ENCODE data around the gene CBR3.

GRCh38 chr21:36186506-36187399 lies 51.9 kb downstream of the CBR3 start:
- TF ChIP-seq YY1 (IDR thresholded peaks at IDR 0.05; ENCODE audit: low read depth) (no peak), POLR2AphosphoS5 (IDR thresholded peaks at IDR 0.05; ENCODE audit: low read depth, low read length) (no peak), EP300 (IDR thresholded peaks at IDR 0.05; ENCODE audit: borderline replicate concordance in 1 of 2, low read depth in 1 of 2, low read length in 1 of 2) (no peak), RCOR1 (IDR thresholded peaks at IDR 0.05; ENCODE audit: low read length) (no peak), TAF1 (IDR thresholded peaks at IDR 0.05; ENCODE audit: borderline replicate concordance, low read depth, low read length) (no peak), FOXM1 (IDR thresholded peaks at IDR 0.05; ENCODE audit: low read depth) (no peak), PBX3 (IDR thresholded peaks at IDR 0.05) (no peak)
- TF ChIP-seq, protein P1, sequence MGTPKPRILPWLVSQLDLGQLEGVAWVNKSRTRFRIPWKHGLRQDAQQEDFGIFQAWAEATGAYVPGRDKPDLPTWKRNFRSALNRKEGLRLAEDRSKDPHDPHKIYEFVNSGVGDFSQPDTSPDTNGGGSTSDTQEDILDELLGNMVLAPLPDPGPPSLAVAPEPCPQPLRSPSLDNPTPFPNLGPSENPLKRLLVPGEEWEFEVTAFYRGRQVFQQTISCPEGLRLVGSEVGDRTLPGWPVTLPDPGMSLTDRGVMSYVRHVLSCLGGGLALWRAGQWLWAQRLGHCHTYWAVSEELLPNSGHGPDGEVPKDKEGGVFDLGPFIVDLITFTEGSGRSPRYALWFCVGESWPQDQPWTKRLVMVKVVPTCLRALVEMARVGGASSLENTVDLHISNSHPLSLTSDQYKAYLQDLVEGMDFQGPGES (IDR thresholded peaks at IDR 0.05; ENCODE audit: low read depth, low read length): no peak

Measured in SK-N-SH (cell line).